Measurements from ENCODE around the gene RASGEF1C.
"Not testable (repeated sequence)": the region's sequence is repeated elsewhere in the genome, so short reads cannot be mapped to it uniquely, and the experiment has no call there.

RASGEF1C gene

DNA sequence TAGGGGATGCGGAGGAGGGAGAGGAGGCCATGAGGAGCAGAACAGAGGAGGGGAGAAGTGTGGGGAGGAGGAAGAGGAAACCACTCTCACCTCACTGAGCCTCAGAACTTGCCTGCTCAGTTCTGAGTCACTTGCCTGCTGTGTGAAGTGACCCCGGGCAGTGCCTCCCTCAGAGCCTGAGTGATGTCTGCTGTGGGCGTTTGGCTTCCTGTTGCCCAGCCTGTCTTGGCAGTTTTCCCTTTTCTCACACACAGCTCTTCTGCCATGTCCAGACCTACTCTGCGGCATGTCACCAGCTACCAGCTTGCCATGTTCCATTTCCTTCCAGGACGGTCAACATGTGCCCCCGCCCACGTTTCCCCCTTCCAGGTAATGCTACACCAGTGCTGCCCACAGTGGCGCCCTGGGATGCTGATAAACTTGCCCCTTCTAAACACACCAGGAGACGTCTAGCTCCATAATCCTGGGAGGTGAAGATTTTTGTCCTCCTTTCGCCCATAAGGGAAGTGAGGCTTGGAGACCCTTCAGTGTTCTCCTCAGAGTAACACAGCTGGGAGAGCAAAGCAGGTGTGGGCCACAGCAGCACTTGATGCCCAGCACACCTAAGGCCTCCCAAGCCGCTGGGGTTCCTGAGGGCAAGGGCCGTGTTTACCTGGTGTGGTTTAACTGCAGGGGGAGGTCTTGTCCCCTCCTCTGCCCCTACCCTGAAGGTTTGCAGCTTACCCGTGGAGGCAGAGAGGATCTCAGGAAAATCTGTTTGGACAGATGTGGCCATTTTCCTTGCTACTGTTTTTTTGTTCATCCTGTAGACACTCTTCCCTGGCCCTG lies 73.7 kb downstream of the RASGEF1C start:
- DNase-seq, result no peak

DNA sequence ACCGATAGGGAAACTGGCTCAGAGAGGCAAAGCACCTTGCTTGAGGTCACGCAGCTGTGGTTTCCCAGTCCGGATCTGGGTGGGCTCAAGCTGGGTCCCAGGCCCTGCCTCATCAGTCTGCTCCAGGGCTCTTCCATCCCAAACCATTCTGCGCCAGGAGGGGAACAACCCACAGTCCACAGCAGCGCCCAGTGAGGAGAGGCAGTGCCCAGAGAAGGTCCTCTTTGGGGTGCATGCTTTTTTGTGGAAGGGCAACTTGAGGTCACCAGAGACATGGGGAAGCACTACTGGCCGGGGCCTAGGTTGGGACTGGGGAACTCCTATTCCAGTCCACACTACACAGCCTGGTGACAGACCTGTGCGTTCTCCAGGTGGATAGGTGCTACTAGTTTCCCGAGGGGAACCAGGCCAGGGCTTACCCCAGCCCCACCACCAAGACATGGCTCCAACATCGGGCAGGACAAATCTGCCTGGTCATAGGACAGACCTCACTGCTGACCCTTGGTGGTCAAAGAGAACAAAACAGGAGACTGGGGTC lies 75.0 kb downstream of the RASGEF1C start:
- DNase-seq, result no peak

DNA sequence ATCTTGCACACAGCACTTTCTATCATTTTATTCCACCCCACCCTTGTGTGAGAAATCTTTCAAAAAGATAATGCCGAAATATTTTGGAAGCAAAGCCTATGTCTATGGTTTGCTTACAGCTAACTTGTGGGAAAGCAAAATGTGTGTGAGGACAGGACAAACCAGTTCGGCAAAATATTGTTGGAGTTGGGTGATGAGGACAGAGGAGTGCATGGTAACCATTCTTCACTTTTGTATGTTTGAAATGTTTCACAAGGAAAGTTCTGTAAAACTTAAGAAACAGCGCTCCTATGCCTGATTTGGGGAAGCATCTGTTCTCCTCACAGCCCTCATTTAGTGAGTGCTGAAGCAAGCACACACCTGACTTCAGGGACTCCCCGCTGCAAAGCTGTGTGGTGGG lies 75.5 kb downstream of the RASGEF1C start:
- DNase-seq, result no peak

DNA sequence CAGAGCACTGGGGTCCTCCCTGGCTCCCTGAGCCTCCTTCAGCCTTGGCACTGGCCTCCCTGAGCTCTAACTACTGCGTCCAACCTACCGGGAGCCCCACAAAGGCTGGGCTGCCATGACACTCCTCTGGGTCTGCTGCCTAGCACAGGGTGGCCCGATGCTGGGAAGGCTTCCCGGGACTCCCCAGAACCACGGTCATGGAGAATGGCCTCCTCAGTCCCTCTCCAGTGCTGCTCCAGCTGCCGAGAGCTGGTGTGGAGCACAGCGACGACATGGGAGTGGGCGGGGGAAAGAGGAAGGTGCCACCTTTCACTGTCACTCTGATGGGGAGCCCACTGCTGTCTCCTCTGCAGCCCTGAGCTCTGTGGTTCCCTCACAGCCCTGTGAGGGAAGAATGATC lies 76.0 kb downstream of the RASGEF1C start:
- no peak for DNase-seq

DNA sequence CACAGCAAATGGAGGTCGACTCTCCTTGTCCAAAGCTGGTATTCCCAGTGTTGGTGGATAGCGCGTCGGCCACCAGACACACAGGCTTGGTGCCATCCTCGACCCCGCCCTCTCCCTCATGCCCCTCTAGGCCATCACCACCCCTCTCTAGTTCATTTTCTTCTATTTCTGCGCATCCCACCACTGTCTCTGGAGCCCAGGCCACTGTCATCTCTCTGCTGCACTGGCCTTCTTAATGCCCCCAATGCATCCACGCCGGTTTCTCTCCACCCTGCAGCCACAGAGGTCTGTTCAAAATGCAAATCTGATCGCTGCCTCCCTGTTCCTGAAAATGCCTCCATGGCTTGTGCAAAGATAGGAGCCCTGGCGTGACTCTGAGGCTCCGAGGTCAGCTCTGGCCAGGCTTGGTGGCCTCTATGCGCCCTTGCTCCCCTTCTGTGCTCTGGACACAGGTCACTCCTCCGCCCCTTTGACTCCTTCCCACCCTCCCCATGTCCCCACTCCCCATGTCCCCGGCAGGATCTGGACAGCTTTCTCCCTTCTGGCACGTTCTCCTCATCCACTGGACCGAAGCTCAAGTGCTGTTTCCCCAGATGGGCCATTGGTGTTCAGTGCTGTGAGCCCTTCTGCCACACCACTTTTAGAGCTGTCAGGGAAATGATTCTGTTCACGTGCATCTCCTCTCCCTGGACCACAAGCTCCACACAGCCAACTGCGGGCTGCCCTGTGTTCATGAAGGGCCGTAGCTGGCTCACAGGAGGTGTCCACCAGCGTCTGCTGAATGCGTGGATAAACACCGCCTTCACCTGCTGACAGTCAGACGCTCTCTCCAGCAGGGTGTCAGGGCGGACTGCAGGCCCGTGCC lies 77.9 kb downstream of the RASGEF1C start:
- DNase-seq, result no peak

DNA sequence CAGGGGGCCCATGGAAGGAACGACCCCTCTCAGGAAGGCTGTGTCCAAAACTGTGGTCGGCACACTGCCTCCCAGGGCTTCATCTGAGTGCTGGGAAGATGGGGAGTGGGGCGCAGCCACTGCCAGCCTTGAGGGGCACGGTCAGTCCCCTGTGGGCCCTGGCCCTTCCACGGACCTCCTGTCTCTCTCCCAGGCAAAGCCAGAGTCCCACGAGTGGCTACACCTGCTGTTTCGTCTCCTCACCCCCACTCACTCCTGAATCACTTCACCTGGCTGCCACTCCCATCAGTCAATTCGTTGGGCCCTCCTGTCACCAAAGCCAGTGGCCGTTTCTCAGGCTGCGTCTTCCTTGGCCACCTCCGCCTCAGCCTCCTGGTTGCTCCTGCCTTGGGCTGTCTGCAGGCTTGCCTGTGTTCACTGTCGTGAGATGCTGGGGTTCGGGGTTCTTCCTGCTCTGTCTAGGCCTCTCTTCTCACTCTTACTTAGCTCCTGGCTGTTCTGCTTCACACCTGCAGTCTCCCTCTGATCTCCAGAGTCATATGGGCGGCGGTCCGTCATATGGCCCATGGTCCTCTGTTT lies 78.6 kb downstream of the RASGEF1C start:
- no peak for DNase-seq

DNA sequence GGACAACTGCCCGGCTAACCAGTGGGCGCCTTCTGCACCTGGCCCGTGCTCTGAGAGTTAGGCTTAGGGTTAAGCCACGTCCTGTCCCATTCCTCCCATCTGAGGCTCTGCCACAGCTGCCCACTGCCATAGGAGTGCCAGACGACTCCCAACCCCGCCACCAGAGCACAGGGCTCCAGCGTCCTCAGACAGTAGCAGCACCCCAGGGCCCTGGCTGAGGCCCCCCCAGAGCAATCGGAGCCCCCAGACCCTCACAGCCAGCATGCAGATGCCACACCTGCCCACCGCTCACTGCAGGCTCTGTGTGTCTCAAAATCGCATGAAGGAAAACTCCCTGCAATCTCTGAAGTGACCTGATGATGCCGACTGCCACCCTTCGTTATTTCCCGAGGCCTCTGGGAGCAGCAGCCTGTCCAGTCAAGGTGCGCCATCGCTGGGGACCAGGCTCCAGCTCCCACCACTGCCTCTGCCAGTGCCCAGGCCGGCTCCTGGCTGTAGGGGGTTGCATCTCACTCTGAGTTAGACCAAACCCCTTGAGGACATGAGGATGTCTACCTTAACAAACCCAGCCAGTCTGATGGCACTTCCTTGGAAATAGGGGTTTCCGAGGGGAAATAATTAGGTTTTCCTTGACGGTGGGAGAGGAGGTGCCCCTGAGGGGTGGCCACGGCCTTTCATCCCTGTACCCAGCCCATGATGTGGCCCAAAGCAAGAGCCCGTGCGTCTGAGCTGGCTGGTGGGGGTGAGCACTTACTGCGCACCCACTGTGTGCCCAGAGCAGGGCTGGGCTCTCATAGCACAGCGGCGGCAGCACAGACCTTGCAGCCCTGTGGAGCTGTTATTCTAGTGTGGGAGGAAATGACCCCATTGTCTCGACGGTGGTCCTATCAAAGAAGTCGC lies 79.5 kb downstream of the RASGEF1C start:
- DNase-seq, result no peak

DNA sequence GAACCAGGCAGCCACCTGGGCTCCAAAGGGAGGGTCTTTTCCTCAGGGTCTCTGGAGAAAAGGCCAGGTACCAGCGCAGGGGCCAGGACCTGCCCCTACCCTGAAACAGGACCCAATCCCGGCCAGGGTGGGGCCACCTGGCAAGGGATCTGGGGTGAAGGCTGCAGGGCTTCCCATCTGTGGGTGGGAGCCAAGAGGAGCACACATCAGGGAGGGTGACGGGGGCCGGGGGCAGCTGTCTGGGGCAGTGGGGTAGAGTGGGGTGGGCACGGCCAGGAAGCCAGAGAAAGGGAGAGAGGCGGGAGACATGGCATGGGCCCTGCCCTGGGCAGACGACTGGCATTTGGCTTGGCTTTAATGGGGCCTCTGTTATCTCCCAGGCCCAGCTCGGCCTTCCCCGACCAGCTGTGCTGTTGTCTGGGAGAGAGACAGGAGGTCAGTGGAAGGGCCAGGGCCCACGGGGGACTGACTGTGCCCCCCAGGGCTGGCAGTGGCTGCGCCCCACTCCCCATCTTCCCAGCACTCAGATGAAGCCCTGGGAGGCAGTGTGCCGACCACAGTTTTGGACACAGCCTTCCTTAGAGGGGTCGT lies 80.2 kb downstream of the RASGEF1C start:
- DNase-seq, result no peak

DNA sequence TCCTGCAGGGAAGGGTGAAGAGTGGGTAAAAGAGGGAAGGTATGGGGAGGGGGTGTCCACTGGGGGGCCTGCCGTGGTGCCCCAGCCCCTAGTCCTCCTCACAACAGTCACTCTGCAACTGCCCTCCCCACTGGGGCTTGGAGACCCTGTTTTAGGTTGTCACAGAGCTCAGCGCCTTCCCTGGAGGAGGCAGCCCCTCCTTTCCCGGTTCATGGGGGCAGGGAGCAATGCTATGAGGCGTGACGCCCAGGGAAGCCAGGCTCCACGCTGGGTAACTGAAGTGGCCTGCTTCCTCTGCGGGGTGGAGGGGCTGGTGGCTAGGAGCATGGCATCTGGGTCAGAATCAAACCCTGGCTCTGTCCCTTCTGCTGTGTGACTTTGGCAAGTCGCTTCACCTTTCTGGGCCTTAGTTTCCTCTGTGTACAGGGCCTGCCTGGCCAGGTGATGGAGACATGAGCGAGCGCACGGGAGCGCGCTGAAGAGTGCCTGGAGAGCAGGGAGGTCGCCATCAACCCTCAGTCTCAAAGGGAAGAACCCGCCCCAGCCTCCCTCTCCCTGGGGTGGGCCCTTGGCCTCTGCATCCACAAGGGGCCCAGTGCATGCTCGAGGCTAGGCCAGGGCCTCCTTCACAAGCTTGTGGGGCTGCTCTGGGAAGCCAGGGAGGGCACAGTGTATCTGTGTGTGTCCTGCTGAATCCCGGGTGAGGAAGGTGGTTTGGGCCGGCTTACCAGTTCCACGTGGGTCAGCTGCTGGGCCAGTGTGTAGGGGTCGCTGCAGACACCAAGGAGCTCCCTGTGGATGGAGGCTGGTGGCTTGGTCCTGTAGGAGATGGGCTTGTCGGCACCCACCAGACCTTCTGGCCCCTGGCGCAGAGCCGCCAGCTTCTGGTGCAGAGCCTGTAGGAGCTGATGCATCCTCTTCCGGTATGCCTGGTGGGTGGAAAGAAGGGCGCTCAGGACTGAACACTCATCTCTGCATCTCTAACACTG lies 81.0 kb downstream of the RASGEF1C start:
- DNase-seq, result no peak

DNA sequence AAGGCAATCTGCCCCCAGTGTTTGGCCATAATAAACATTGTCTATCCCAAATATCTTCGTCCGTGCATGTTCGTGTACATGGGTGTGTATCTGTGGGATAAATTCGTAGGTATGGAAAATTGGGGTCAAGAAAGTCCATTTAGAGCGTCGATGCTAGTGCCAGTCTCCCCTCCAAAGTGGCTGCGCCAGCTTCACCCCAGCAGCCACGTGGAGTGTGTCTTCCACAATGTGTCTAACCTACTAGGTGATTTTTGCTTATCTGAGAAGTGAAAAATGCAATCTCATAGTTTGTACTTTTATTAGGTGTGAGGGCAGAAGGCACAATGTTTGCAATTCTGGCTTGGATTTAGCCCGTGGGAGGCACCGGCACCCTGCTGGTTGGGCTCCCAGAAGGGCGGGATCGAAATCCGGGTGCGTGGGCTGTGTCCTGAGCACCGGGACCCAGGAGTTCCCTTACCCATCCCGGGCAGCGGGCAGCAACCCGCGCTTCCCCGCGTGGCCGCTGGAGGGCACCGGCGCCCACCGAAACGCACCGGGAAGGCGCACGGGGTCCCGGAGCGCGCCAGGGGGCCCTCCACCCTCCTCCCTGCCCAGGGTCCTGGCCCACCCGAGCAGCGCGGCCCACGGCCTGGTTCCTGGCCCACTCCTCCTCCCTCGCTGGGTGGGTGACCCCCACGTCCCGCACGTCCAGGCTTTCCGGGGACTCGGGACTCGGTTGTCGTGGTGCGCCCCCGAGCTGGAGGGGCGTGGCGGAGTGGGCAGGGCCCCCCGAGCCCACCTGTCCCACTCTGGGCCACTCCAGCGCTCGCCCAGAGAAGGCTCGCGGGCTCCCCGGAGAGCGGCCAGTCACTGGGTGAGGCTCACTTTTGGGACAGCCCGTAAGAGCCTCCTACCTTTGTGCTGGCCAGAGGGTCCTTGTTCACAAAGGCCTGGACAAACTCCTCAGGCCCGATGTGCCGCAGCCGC lies 82.0 kb downstream of the RASGEF1C start:
- no peak for DNase-seq

DNA sequence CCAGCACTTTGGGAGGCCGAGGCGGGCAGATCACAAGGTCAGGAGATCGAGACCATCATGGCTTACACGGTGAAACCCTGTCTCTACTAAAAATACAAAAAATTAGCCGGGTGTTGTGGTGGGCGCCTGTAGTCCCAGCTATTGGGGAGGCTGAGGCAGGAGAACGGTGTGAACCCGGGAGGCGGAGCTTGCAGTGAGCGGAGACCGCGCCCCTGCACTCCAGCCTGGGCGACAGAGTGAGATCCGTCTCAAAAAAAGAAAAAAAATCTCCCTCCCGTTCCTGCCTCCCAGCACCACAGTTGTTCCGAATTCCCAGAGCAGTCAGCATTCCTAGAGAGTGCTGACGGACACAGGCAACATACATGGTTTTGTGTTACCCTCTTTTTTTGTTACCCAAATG lies 82.9 kb downstream of the RASGEF1C start:
- not testable (repeated sequence) for DNase-seq

DNA sequence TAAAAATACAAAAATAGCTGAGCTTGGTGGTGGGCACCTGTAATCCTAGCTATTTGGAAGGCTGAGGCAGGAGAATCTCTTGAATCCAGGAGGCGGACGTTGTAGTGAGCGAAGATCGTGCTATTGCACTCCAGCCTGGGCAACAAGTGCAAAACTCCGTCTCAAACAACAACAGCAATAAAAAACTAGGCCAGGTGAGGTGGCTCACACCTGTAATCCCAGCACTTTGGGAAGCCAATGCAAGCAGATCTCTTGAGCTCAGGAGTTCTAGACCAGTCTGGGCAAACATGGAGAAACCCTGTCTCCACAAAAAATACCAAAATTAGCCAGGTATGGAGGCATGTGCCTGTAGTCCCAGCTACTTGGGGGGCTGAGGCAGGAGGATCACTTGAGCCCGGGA lies 84.3 kb downstream of the RASGEF1C start:
- DNase-seq, result not testable (repeated sequence)

DNA sequence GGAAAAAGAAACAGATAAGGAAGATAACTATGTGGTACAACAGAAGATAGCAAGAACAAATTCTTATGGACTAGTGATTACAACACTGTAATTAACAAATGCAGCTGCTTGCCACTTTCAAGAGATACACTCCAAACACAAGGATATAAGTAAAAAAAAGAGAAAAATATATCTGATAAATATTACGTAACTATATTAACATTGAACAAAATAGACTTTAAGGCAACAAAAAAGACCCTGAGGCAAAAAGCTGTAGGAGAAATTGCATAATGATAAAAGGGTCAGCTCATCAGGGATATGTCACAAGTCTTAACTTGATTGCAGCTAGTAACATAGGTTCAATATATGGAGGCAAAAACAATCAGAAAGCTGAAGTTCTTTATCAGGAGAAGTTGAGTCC lies 86.1 kb downstream of the RASGEF1C start:
- DNase-seq, result no peak

DNA sequence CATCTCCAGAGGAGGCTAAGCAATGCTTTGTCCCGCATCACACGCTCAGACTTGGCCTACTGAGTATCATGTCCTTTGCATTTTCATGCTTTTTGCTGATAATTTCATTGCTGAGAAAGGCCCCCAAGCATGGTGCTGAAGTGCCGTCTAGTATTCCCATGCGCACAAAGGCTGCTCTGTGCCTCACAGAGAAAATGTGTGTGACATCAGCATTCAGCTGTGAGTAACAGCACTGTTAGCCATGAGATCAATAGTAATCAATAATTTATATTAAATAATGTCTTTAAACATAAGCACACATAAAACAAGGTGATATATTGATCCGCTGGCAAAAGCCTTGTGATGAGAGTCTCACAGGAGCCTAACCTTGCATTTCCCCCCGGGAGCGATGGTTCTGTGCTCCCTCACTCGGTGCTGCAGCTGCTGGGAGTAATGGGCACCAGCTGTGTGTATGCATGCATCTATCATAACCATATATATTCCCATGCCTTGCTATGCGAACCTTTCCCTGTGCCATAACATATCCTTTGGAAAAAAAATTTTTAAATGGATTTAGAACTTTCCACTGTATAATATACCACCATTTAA lies 87.1 kb downstream of the RASGEF1C start:
- no peak for DNase-seq

DNA sequence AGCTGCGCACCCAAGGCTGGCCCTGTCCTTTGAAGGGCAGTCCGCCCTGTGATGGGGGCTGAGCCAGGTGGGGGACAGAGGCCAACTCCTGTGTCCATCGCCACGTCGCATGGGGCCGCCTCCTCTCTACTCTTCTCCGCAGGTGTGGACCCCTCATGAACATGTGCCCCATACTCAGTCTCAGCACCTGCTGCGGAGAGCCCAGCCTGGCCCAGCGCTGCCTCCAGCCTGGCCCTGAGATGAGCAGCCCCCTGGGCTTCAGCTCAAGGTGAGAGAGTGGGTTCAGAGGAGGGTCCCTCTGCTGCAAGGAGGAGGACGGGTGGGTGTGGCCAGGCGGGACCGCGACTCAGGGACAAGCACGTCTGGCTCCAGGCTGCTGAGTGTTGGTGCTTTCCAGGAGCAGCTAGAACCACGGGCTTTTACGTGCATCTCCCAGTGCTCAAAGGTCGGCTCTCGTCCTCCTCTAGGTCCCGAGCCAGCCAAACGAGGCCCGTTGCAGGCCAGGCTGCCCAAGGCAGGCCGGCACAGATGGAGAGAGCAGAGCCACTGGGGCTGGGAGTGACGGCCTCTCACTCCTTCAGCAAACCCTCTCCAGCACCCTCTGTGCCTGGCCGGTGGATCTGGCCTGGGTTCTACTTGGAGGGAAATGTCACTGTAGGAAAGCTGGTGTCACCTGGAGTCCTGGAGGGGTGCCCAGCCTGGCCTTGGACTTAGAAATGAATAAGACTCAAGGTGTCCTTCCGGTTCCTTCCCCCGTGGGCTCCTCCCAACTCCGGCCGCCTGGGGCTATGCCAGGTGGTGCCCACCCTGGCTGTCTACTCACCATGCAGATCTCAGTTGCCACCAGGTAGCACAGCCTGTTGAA lies 88.5 kb downstream of the RASGEF1C start:
- no peak for DNase-seq

DNA sequence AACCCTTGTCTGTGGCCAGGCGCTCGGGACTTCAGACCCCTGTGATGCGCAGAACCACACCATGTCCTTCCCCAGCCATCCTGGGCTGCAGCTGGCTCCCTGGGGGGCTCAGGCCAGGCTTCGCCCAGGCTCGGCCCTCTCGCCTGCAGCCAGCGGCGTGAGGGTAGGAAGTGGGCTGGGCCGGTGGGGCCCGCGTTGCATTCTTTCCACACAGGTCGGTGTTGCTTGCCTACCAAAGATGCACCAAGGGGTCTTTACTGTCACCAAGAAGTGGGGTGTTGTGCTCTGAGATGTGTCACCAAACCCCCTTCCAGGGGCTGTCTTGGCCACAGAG lies 89.1 kb downstream of the RASGEF1C start:
- DNase-seq, result no peak

DNA sequence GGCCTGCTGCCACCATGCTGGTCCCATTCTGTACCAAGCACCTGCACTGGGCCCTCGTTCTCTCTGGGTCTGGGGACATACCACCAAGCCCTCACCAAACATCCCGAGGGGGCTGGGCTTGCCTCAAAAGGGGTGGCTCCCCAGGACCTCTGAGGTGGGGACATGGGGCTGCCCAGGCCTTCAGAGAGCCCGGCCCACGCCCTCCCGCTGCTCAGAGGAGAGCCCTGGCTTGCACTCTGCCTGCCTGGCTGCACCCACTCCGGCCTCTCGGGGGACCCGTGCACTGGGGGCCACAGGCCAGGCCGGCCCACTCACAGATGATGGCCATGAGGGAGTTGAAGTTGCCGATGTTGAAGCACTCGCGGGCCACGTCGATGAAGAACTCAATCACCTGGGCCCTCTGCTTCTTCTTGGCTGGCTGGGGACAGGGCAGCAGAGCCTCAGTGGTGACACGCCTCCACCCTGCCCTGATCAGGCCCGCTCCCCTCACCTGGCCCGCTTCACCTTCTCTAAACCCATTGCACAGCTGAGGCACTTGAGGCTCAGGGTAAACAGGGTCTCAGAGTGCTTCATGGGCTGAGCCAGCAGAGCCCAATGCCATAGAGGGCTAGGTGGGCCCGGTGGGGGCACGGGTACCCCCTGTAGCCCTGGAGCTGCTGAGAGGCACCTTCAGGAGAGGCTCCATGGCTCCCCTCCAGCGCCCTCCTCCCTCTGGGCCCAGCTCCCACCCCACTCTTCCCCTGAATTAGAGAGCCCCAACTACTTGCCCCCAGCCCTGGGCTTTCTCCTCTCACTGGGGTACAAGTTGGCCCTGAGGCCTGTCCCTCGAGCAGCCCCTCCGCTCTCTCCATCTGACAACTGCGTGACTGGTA lies 89.7 kb downstream of the RASGEF1C start:
- DNase-seq, result no peak
